HG03571 (cell line): ENCODE measurements around the gene CD177.
"Not testable (repeated sequence)": the region's sequence is repeated elsewhere in the genome, so short reads cannot be mapped to it uniquely, and the experiment has no call there.

Experiments used
- ATAC-seq: cut with Tn5 transposase; IDR thresholded peaks from one replicate; pipeline ENCODE4 v1.9.1; 2021; ENCODE audit not compliant: unreplicated experiment

CD177 gene

DNA sequence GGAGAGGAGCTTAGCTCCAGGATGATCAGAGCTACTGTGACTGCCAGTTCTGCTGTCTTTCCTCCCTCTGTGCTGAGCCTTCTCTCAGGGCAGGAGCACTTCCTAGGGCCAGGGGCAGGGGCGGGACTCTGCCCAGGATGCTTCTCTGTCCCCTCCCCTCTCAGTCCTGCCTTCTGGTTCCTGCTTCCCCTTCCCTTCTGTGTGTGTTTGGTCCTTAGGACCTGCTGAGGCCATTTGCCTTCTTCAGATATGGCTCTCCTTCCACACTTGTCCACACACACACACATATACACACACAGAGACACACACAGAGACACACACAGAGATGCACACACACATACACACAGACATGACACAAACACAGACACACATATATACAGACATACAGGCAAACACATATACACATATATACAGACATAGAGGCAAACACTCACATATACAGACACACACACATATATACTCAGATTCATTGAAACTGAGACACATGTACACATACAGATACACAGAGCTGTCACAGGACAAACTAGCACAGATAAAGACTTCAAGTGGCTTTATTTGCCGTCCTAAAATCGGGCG lies 22.0 kb upstream of the CD177 start:
- no peak for ATAC-seq

DNA sequence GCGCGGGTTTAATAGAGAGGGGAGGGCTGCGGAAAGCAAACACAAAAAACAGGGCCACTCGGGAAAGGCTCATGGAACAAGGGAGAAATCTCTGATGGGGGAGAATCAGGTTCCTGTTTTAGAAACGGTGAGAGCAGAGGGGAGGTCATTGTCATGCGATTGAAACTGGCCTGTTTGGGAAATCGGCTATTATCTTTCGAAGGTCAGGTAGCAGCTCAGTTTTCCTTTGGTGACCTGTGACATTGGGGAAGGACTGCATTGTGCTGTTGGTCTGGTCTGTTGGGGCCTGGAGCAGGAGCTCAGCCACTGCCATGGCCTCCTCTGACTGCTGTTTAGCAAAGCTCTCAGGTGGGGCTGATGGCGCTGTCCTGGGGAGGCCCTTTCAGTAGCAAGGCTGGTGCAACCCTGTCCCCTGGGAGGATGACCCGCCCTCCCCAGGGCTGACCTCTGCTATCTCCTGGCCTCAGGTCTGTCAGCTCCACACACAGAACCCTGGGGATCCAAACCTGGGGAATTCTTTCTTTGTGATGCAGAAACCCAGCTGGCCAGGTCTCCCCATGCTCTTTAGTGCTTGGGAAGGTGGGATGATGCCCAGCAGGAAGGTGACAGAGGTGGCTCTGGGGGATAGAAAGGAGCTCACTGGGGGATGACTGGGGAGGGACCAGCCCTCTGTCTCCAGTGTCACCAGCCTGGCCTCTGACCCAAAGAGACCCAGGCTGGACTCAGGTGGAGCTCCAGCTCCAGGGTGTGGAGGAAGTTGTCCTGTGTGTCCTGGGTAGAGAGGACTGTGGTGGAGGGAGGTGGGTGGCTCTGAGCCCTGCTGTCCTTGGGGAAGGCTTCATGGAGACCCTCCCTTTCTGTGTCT lies 21.2 kb upstream of the CD177 start:
- no peak for ATAC-seq

DNA sequence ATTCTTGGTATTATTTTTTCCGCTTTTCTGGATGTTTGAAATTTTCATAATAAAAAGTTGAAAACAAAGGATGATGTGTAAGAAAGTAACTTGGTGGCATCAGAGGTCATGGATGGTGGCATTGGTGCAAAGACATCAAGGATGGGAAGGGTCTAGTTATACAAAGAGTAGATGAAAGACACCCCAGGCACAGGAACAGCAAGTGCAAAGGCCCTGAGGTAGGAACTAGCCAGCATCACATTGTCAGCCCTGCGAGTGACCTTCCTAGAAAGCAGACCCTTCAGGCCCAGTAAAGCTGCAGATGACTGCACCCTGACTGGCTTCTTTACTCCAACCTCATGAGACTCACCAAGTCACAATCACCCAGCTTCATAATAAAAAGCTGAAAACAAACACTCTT lies 17.0 kb upstream of the CD177 start:
- not testable (repeated sequence) for ATAC-seq

DNA sequence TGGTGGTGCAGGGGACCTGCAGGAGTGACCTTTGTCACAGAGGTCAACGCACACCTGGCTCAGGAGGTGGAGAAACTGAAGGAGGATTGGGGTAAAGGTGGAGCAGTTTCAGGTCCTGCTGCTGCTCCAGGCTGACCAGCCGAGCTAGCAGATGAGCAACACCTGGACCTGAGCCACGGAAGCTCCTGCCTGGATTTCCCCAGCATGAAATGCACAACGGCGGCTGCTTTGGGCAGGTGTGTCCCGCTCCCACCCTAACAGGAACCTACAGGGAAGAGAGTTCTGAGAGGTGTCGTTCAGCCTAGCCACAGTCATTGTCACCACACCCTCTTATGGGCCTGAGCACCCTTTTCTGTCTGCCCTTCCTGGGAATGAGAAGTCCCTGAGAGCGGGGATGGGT lies 15.7 kb upstream of the CD177 start:
- no peak for ATAC-seq

GRCh38 chr19:43338530-43338929 lies 15.0 kb upstream of the CD177 start:
- ATAC-seq = no peak

GRCh38 chr19:43339243-43339930 lies 14.1 kb upstream of the CD177 start:
- ATAC-seq = not testable (repeated sequence)

- not testable (repeated sequence) for ATAC-seq
Measured at GRCh38 chr19:43340101-43340500, 13.4 kb upstream of the CD177 start.

DNA sequence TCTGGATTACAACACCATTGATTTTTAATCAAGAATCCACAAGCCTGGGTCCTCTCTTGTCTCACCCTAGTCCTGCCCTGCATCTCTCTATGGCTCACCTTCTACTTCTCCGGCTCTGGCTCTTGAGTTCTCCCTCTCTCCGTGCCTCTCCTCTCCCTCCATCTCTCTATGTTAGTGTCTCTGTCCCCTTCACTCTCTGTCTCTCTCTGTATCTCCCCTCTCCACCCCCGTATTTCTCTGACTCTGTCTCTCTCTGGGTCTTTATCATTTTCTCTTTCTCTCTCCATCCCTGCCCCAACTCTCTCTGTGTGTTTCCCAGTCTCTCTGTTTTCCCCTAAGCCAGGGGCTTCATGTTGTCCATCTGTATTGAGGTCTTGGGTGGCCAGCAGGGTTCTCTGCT lies 12.4 kb upstream of the CD177 start:
- ATAC-seq = not testable (repeated sequence)

GRCh38 chr19:43342104-43342503 lies 11.4 kb upstream of the CD177 start:
- ATAC-seq = not testable (repeated sequence)

DNA sequence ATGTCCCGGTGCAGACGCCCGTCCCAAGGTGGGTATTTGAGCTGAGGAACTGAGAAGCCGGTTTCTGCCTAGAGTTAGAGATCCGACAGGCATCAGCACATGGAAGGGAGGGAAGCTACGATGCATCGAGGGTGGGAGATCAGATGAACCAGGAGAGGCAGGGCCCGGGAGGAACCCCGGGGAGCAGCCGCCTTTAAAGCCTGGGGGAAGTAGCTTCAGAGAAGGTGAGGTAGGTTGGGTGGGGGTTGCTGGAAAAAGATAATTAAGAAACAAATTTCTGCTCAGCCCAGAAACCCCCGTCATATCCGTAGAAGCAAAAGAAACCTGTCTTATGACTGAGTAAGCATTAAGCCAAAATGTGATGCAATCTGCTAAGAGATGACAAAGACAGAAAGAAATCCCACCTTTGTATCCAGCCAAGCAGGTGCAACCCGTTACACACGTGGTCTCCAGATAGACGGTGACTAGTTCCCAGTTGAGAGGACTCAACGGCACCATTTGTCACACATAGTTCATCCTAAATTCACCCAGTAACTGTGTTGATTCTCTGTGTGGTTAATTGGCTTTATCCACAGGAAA lies 9.1 kb upstream of the CD177 start:
- ATAC-seq = not testable (repeated sequence)

DNA sequence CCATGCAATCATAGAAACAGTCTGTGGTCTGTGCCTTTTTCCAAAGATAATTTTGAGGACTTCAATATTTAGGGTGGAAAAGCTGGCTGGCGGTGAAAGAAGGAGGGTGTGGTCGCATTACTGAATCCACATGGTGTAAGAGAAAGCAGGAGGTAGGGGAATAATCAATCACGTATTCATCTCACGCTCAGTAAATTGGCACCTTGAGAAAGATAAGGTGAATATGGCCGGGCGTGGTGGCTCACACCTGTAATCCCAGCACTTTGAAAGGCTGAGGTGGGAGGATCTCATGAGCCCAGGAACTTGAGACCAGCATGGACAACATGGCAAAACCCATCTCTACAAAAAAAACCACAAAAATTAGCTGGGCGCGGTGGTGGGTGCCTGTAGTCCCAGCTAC lies 3.7 kb upstream of the CD177 start:
- ATAC-seq = not testable (repeated sequence)

GRCh38 chr19:43351998-43352746 lies 1.3 kb upstream of the CD177 start:
- no peak for ATAC-seq

- no peak for ATAC-seq
Measured at GRCh38 chr19:43354305-43354627, 780 bp downstream of the CD177 start.

- ATAC-seq = not testable (repeated sequence)
Measured at GRCh38 chr19:43356749-43357148, 3.3 kb downstream of the CD177 start.

GRCh38 chr19:43362179-43362578 lies 8.7 kb downstream of the CD177 start:
- ATAC-seq = no peak

- no peak for ATAC-seq
Measured at GRCh38 chr19:43362745-43363144, 9.3 kb downstream of the CD177 start.

DNA sequence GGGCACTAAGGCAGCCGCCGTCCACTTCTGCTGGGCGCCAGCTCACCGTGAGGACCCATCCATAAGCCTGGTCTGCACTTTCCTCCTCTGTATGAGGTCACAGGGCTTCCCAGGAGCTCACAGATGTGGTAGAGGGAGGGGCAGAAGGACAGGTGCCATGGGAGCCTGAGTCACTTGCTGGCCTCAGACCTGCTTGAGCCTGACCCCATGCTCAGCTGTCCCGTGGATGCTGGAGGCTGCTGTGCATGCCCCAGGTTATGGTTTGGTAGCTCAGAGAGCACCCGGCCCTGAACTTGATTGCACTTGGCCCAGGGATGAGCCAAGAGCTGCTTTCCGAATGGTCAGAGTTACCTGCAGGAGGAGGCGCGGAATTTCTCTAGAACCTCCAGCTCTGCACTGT lies 12.2 kb downstream of the CD177 start:
- ATAC-seq = not testable (repeated sequence)

- ATAC-seq = no peak
Measured at GRCh38 chr19:43367822-43368221, 14.3 kb downstream of the CD177 start.

DNA sequence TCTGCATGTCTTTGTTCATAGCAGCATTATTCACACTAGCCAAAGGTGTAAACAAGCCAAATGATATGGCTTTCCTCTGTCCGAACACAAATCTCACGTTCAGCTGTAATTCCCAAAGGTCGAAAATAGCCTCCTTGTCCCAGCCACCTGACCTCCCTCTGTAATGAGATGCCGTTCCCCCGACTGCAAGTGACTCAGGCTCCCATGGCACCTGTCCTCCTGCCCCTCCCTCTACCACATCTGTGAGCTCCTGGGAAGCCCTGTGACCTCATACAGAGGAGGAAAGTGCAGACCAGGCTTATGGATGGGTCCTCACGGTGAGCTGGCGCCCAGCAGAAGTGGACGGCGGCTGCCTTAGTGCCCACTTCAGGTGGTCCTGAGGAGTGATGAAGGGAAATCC lies 15.4 kb downstream of the CD177 start:
- ATAC-seq = not testable (repeated sequence)

DNA sequence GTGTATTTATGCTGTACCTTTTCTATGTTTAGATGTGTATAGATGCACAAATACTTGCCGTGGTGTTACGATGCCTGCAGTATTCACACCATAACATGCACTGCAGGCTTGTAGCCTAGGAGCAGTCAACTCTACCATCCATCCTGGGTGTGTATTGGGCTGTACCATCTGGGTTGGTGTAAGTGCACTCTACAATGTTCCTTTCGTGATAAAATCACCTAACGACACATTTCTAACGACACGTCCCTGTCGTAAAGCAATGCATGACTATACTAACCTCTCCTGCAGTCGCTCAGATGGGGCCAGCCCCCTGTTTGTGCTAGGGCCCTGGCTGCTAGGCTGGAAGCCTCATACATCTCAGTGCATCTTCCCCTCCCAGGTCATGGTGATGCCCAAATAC lies 18.4 kb downstream of the CD177 start:
- no peak for ATAC-seq

DNA sequence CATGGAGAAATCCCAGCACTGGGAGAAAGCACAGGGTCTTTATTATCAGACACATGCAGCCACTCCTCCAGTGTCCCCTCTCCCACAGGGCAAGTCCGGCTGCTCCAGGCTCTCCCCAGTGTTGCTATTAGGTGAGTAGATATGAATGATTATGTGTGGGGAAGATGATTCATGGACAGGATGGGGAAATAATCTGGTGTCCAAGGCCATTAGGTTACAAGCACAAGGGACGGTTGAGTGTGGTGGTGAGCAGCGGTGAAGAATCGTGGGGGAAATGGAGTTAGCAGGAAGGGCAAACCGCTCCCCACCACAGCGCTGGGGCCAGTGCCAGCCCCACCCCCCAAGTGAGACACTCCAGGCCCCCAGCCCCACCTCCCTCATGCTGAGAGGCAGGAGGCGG lies 19.0 kb downstream of the CD177 start:
- no peak for ATAC-seq
